Measurements from ENCODE around the gene UBE2C.

- TF ChIP-seq, protein P1, sequence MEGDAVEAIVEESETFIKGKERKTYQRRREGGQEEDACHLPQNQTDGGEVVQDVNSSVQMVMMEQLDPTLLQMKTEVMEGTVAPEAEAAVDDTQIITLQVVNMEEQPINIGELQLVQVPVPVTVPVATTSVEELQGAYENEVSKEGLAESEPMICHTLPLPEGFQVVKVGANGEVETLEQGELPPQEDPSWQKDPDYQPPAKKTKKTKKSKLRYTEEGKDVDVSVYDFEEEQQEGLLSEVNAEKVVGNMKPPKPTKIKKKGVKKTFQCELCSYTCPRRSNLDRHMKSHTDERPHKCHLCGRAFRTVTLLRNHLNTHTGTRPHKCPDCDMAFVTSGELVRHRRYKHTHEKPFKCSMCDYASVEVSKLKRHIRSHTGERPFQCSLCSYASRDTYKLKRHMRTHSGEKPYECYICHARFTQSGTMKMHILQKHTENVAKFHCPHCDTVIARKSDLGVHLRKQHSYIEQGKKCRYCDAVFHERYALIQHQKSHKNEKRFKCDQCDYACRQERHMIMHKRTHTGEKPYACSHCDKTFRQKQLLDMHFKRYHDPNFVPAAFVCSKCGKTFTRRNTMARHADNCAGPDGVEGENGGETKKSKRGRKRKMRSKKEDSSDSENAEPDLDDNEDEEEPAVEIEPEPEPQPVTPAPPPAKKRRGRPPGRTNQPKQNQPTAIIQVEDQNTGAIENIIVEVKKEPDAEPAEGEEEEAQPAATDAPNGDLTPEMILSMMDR (IDR thresholded peaks at IDR 0.05), result no peak
- TF ChIP-seq POLR2A (IDR thresholded peaks at IDR 0.05), result no peak
Measured at GRCh38 chr20:45828589-45828988, 16.1 kb downstream of the UBE2C start.

Measured in right lobe of liver (tissue), 4 donors.